ENCODE data around the gene CCDC9B.
A peak's percentile ranks its signal among the peaks of the same experiment; 100 is the strongest.

Gene CCDC9B

GRCh38 chr15:40345867-40346578, 5.3 kb upstream of the CCDC9B start:
- TF ChIP-seq CTCF (conservative IDR thresholded peaks at IDR 0.05; ENCODE audit: control insufficient read depth, insufficient read depth, low read depth, low read length): no peak
- no peak for DNase-seq (ENCODE audit: low read depth)
- H3K4me3 ChIP-seq (ENCODE audit: control insufficient read depth, low read depth, low read length): no peak overlapping the region

GRCh38 chr15:40345225-40345866, 4.6 kb upstream of the CCDC9B start:
- no peak overlapping the region for H3K4me3 ChIP-seq (ENCODE audit: control insufficient read depth, low read depth, low read length)
- no peak for TF ChIP-seq CTCF (conservative IDR thresholded peaks at IDR 0.05; ENCODE audit: control insufficient read depth, insufficient read depth, low read depth, low read length)

GRCh38 chr15:40344631-40345120, 3.9 kb upstream of the CCDC9B start:
- no peak overlapping the region for H3K4me3 ChIP-seq (ENCODE audit: control insufficient read depth, low read depth, low read length)
- TF ChIP-seq CTCF (conservative IDR thresholded peaks at IDR 0.05; ENCODE audit: control insufficient read depth, insufficient read depth, low read depth, low read length): peak; percentile 84
- peak; percentile 63 for DNase-seq (ENCODE audit: low read depth)

More at GRCh38 chr15:40345225-40345866, 4.6 kb upstream of the CCDC9B start:
- no peak for DNase-seq (ENCODE audit: low read depth)

GRCh38 chr15:40344217-40344616, 3.5 kb upstream of the CCDC9B start:
- H3K4me3 ChIP-seq (ENCODE audit: control insufficient read depth, low read depth, low read length): no peak overlapping the region
- peak; percentile 39 for DNase-seq (ENCODE audit: low read depth)
- TF ChIP-seq CTCF (conservative IDR thresholded peaks at IDR 0.05; ENCODE audit: control insufficient read depth, insufficient read depth, low read depth, low read length): no peak

- no peak overlapping the region for H3K4me3 ChIP-seq (ENCODE audit: control insufficient read depth, low read depth, low read length)
- peak; percentile 83 for DNase-seq (ENCODE audit: low read depth)
- no peak for TF ChIP-seq CTCF (conservative IDR thresholded peaks at IDR 0.05; ENCODE audit: control insufficient read depth, insufficient read depth, low read depth, low read length)
These were observed 2.8 kb upstream of the CCDC9B start for GRCh38 chr15:40343512-40343911.

GRCh38 chr15:40342416-40343320, 1.9 kb upstream of the CCDC9B start:
- peak; percentile 41 for DNase-seq (ENCODE audit: low read depth)
- H3K4me3 ChIP-seq (ENCODE audit: control insufficient read depth, low read depth, low read length): no peak overlapping the region
- no peak for TF ChIP-seq CTCF (conservative IDR thresholded peaks at IDR 0.05; ENCODE audit: control insufficient read depth, insufficient read depth, low read depth, low read length)

Measured in fibroblast of mammary gland (primary cell).